Activated T-cell treated with anti-CD3 and anti-CD28 coated beads, Interleukin-2, amount 50 U/mL, for 48 hours (primary cell): ENCODE measurements around the gene CYS1.

ENCODE experiments used
- DNase-seq, 2 experiments: peaks; one replicate each; pipeline ENCODE4 v3.0.0-alpha.2; 2020

The CYS1 gene

GRCh38 chr2:10071176-10071575 lies 9.0 kb downstream of the CYS1 start:
- DNase-seq, result no peak

- no peak for DNase-seq
Observed at GRCh38 chr2:10067881-10068280, 12.3 kb downstream of the CYS1 start.

- no peak for DNase-seq
Observed at GRCh38 chr2:10067330-10067729, 12.9 kb downstream of the CYS1 start.

GRCh38 chr2:10065773-10066055 lies 14.5 kb downstream of the CYS1 start:
- no peak for DNase-seq

- no peak for DNase-seq
Observed at GRCh38 chr2:10064932-10065772, 15.1 kb downstream of the CYS1 start.

- DNase-seq, result no peak
Observed at GRCh38 chr2:10063566-10063965, 16.6 kb downstream of the CYS1 start.

- no peak for DNase-seq
Observed at GRCh38 chr2:10062931-10063365, 17.3 kb downstream of the CYS1 start.

- DNase-seq, result no peak
Observed at GRCh38 chr2:10061221-10061925, 18.8 kb downstream of the CYS1 start.

- DNase-seq, result no peak
Observed at GRCh38 chr2:10059552-10060335, 20.5 kb downstream of the CYS1 start.

DNA sequence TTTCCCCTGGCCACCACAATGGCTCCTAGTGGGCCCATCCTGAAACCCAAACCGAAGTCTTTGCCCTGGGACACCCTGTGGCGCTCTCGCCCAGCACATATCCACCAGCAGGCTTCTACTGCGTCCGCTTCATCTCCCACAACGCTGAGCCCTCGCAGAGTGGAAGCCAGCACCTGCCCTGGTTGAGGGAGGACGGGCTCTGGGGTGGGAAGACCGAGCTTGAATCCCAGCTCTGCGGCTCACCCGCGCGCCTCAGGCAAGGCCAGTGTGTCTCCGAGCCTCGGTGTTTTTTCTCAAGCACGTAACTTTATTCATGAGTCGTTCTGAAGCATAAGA lies 21.2 kb downstream of the CYS1 start:
- DNase-seq, result no peak

DNA sequence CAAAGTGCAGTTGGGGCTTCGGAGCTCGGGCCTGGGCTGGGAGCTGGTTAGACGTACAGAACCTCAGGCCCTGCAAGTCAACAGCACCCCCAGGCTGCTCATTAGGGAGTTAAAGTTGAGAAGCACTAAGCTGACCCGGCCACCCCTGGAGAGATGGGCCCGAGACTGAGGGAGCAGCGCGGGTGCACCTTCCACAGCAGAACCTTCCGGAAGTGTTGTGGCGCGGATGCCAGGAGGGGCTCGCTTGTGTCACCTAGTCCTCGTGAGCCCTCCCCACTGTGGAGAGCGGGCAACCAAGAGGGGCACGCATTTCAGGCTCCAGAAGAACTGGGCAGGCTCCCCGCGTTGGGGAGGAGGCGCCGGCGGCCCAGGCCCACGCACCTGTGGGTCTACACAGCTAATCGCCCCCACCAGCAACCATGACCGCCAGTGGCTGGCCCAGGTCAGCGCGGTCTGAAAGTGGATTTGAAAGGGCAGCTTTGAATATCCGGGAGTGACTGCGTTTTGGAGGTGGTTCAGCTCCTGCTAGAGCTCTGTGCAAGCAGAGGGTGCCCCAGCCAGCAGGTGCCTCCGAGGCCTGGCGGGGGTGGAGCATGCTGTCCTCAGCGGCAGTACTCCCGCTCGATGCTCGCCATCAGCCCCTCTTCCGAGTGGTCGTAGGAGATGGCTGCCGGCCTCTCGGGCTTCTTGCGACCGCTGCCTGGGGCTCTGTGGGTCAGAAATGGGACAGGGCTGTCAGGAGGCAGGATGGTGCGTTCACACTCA lies 21.8 kb downstream of the CYS1 start:
- no peak for DNase-seq

GRCh38 chr2:10057231-10058107 lies 22.7 kb downstream of the CYS1 start:
- peak; percentile 50 to 58 for DNase-seq

DNA sequence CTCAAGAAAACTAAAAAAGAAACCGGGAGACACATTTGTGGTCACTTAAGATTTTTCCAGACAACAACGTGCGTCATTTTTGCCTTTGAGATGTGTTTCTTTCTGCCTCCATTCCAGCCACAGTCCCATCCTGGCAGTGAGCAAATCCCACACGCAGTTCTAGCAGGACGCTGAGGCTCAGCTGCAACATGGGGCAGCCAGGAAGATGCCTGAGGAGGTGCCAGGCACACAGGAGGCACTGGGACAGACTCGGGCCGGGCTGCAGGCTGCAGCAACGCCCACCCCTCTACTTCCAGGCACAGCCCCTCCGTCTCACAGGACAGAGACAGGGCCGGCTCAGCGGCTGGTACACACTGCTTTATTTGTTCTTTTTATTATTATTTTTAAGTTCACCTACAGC lies 23.8 kb downstream of the CYS1 start:
- DNase-seq, result no peak

GRCh38 chr2:10054976-10055375 lies 25.2 kb downstream of the CYS1 start:
- no peak for DNase-seq

- no peak for DNase-seq
Observed at GRCh38 chr2:10054424-10054823, 25.8 kb downstream of the CYS1 start.

DNA sequence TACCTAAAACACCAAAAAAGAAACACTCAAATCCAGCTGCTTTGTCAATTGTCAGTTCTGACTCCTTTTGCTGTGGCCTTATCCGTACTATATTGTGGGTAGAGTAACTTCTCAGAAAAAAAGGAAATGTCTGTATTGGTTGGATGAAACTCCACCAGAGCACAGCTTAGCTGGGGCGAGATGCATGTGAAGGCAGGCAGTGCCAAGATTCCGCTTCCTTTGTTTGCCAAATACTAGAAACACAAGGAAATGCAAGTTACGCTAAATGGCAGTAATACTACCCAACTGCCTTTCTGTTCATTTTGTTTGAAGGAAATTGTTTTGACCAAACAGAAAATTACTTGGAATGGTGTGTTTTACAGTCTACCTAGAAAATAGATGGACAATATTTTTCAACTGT lies 26.9 kb downstream of the CYS1 start:
- no peak for DNase-seq

DNA sequence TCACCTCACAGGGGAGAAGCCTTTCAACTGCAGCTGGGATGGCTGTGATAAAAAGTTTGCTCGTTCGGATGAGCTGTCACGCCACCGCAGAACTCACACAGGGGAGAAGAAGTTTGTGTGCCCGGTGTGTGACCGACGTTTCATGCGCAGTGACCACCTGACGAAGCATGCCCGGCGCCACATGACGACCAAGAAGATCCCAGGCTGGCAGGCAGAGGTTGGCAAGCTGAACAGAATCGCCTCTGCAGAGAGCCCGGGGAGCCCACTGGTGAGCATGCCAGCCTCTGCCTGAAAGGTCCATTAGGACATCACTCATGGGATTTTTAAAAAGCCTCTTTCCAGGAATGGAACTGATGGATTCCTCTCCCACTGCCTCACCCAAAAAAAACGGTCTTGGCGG lies 28.0 kb downstream of the CYS1 start:
- no peak for DNase-seq

DNA sequence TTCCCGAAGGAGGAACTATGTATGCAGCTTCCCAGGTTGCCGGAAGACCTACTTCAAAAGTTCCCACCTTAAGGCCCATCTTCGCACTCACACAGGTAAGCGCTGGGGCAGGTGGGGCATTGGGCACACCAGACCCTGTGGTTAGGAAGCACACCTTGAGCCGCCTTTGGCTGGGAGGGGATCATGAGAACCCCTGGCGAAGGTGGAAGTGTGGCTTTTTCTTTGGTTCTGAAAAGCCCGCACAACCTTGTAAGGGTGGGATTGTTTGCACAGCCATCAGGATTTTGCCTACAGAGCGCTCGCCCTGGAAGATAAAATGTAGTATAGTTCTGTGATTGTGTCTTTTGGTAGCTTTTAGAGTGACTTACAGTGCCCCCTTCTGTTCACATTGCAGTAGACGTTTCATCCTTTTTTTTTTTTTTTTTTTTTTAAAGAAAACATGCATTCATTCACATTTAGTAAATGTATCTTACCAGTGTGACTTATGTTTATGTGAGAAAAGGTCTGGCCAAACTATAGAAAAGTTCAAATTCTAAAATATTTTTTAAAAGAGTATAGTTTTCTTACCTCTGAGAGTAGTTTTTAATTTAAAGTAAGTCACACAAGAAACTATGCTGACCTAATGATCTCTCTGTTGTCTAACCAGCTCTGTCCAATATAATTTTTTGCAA lies 31.6 kb downstream of the CYS1 start:
- no peak for DNase-seq

- DNase-seq, result no peak
Observed at GRCh38 chr2:10047616-10048500, 32.4 kb downstream of the CYS1 start.

- no peak for DNase-seq
Observed at GRCh38 chr2:10046931-10047330, 33.3 kb downstream of the CYS1 start.
